SKM-1 treated with dmso at 0.1 percent for 144 hours (cell line): ENCODE results near the gene GPR183.
A peak's percentile ranks its signal among the peaks of the same experiment; 100 is the strongest.

Experiments used
- DNase-seq: peaks from one replicate; lab custom pipeline; 2025; ENCODE audit not compliant: unreplicated experiment; lab: John Stamatoyannopoulos, UW

GPR183 gene

GRCh38 chr13:99272481-99272880, 34.7 kb downstream of the GPR183 start:
- no peak for DNase-seq

- no peak for DNase-seq
Observed at GRCh38 chr13:99271249-99271648, 36.0 kb downstream of the GPR183 start.

GRCh38 chr13:99270518-99270917, 36.7 kb downstream of the GPR183 start:
- DNase-seq, result no peak

GRCh38 chr13:99269627-99270241, 37.5 kb downstream of the GPR183 start:
- peak; percentile 38 for DNase-seq

GRCh38 chr13:99268822-99269221, 38.4 kb downstream of the GPR183 start:
- DNase-seq, result no peak

GRCh38 chr13:99267927-99268326, 39.3 kb downstream of the GPR183 start:
- no peak for DNase-seq

GRCh38 chr13:99266827-99267226, 40.4 kb downstream of the GPR183 start:
- DNase-seq, result no peak

- peak; percentile 42 for DNase-seq
Observed at GRCh38 chr13:99265821-99266426, 41.3 kb downstream of the GPR183 start.

GRCh38 chr13:99265162-99265800, 41.9 kb downstream of the GPR183 start:
- no peak for DNase-seq

GRCh38 chr13:99264051-99264450, 43.1 kb downstream of the GPR183 start:
- peak; percentile 37 for DNase-seq

- no peak for DNase-seq
Observed at GRCh38 chr13:99263126-99263785, 43.9 kb downstream of the GPR183 start.

GRCh38 chr13:99261059-99261458, 46.1 kb downstream of the GPR183 start:
- DNase-seq, result no peak

- no peak for DNase-seq
Observed at GRCh38 chr13:99260216-99260615, 47.0 kb downstream of the GPR183 start.

GRCh38 chr13:99258946-99259345, 48.3 kb downstream of the GPR183 start:
- peak; percentile 27 for DNase-seq

- DNase-seq, result no peak
Observed at GRCh38 chr13:99258210-99258860, 48.9 kb downstream of the GPR183 start, which contains the start of gene GPR18. Gene GPR18, minus strand, starts transcription at chr13:99258379. Its CDS starts 2,507 bp downstream, at chr13:99255872.

GRCh38 chr13:99257291-99257690, 49.9 kb downstream of the GPR183 start:
- no peak for DNase-seq

- DNase-seq, result peak; percentile 65
Observed at GRCh38 chr13:99256709-99257108, 50.5 kb downstream of the GPR183 start.

GRCh38 chr13:99256283-99256682, 50.9 kb downstream of the GPR183 start:
- no peak for DNase-seq

GRCh38 chr13:99255271-99255670, 51.9 kb downstream of the GPR183 start:
- no peak for DNase-seq

- no peak for DNase-seq
Observed at GRCh38 chr13:99254830-99255229, 52.4 kb downstream of the GPR183 start.

GRCh38 chr13:99251921-99252320, 55.3 kb downstream of the GPR183 start:
- no peak for DNase-seq
